Measurements from ENCODE around the gene SNX9.

SNX9 gene

DNA sequence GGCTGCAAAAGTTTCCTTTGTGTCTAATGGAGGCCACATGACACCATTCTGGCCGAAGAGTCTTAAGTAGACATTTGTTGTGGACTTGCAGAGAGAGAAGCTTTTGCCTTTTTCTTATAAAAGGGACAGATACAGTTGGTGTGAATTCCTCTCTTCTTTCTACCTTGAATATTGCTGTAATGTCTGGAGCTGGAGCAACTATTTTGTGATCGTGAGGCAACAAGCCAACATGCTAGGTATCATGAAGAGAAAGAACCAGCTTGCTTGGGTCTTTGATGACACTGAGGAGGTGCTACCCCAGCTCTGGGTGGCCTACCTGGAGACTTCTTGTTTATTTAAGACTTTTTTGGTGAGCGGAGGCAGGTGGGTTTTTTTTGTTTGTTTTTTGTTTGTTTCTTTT, 142.3 kb downstream of the SNX9 start:
- no peak overlapping the region for H3K9ac ChIP-seq (ENCODE audit: low read length)
- H3K27ac ChIP-seq (ENCODE audit: low read length, poor library complexity, severe bottlenecking) = no peak overlapping the region
- no peak overlapping the region for H3K4me3 ChIP-seq (ENCODE audit: insufficient read depth in 1 of 2, low read depth in 1 of 2, low read length in 2 of 2)
- WGBS = 93% methylated on average over 3 of the region's 3 CpGs
- no peak overlapping the region for H4K91ac ChIP-seq (ENCODE audit: low read length)
- H3K79me1 ChIP-seq (replicated peaks; ENCODE audit: low read length, poor library complexity, severe bottlenecking) = no peaks in the 10 kb centered on the region
- no peaks in the 10 kb centered on the region for H3K9me3 ChIP-seq (ENCODE audit: control insufficient read depth, low read length)
- no peak overlapping the region for H3K4me2 ChIP-seq (ENCODE audit: low read length, poor library complexity, severe bottlenecking)
- H4K8ac ChIP-seq (ENCODE audit: low read length) = no peak overlapping the region
- no peak for DNase-seq
- no peaks in the 10 kb centered on the region for H3K36me3 ChIP-seq (ENCODE audit: control insufficient read depth in 1 of 2, insufficient read depth in 2 of 2, low read depth in 1 of 2, low read length in 2 of 2)
- H2BK5ac ChIP-seq (ENCODE audit: low read depth, low read length, poor library complexity, severe bottlenecking) = no peak overlapping the region
- H2BK120ac ChIP-seq (ENCODE audit: low read depth, low read length) = no peak overlapping the region
- no peak overlapping the region for H3K23ac ChIP-seq (ENCODE audit: low read length in 2 of 2)
- no peak overlapping the region for H3K14ac ChIP-seq (ENCODE audit: low read length in 2 of 2)
- H2AFZ ChIP-seq (ENCODE audit: low read depth, low read length) = no peak overlapping the region
- no peaks in the 10 kb centered on the region for H3K27me3 ChIP-seq (ENCODE audit: control insufficient read depth in 1 of 2, insufficient read depth in 1 of 2, low read length in 2 of 2)
- H3K18ac ChIP-seq (ENCODE audit: low read depth in 1 of 2, low read length in 2 of 2) = no peak overlapping the region
- no peak overlapping the region for H2BK12ac ChIP-seq (ENCODE audit: low read length in 2 of 2)
- H3K4me1 ChIP-seq (ENCODE audit: control insufficient read depth, insufficient read depth, low read depth, low read length) = peaks cover 8% of the 10 kb centered on the region
- H3K4ac ChIP-seq (ENCODE audit: low read depth in 1 of 2, low read length in 2 of 2) = no peak overlapping the region
- no peak overlapping the region for H2AK5ac ChIP-seq (ENCODE audit: low read length, severe bottlenecking)
- no peak overlapping the region for H2BK15ac ChIP-seq (ENCODE audit: low read depth, poor library complexity, severe bottlenecking)

DNA sequence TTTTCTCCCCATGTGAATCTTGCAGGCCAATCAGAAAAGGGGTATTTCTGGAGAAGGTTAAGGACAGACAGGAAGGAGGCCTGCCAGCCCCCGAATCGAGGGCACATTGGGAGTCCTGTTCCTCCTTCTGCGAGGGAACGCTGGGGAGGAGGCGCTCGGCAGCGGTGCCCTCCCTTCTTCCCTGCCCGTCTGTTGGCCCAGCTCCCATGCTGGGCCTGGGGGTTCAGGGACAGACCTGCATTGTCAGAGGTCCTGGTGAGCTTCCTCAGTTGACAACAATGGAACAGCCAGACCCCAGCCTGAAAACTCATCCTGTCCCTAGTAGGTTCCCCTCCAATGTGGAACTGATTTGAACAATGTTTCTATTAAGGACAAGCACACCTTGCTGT, 143.5 kb downstream of the SNX9 start:
- Histone ChIP-seq H3K18ac (ENCODE audit: low read depth in 1 of 2, low read length in 2 of 2) (no peak overlapping the region), H4K91ac (ENCODE audit: low read length) (no peak overlapping the region), H3K4ac (ENCODE audit: low read depth in 1 of 2, low read length in 2 of 2) (no peak overlapping the region), H3K9me3 (ENCODE audit: control insufficient read depth, low read length) (no peaks in the 10 kb centered on the region), H2AK5ac (ENCODE audit: low read length, severe bottlenecking) (no peak overlapping the region), H3K36me3 (ENCODE audit: control insufficient read depth in 1 of 2, insufficient read depth in 2 of 2, low read depth in 1 of 2, low read length in 2 of 2) (no peaks in the 10 kb centered on the region), H3K9ac (ENCODE audit: low read length) (no peak overlapping the region), H2BK5ac (ENCODE audit: low read depth, low read length, poor library complexity, severe bottlenecking) (no peak overlapping the region), H3K4me1 (ENCODE audit: control insufficient read depth, insufficient read depth, low read depth, low read length) (peaks cover 8% of the 10 kb centered on the region), H3K27ac (ENCODE audit: low read length, poor library complexity, severe bottlenecking) (no peak overlapping the region), H2BK120ac (ENCODE audit: low read depth, low read length) (no peak overlapping the region), H3K23ac (ENCODE audit: low read length in 2 of 2) (no peak overlapping the region), H3K27me3 (ENCODE audit: control insufficient read depth in 1 of 2, insufficient read depth in 1 of 2, low read length in 2 of 2) (no peaks in the 10 kb centered on the region), H3K4me3 (ENCODE audit: insufficient read depth in 1 of 2, low read depth in 1 of 2, low read length in 2 of 2) (no peak overlapping the region), H2BK12ac (ENCODE audit: low read length in 2 of 2) (no peak overlapping the region), H3K79me1 (replicated peaks; ENCODE audit: low read length, poor library complexity, severe bottlenecking) (no peaks in the 10 kb centered on the region), H2AFZ (ENCODE audit: low read depth, low read length) (no peak overlapping the region), H4K8ac (ENCODE audit: low read length) (no peak overlapping the region), H3K14ac (ENCODE audit: low read length in 2 of 2) (no peak overlapping the region), H2BK15ac (ENCODE audit: low read depth, poor library complexity, severe bottlenecking) (no peak overlapping the region), H3K4me2 (ENCODE audit: low read length, poor library complexity, severe bottlenecking) (no peak overlapping the region)
- no peak for DNase-seq
- WGBS = 94% methylated on average over 8 of the region's 8 CpGs

DNA sequence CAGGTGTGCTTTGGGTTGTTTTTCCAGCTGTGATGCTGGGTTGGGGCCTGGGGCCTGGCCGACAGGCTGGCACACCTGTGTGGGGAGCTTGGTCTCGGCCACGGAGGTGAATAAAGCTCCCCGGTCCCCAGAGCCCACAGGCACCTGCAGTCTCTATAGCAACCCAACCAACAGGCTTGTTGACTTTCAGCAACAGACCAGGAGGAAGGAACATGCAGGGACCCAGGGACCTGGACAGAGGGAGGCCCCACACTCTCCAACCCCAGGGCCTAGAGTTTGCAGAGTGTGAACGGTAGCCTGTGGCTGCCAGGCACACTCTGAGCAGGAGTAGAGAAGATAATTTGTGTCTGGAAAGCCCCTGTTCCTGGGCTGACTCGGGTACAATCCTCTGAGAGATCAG, 144.0 kb downstream of the SNX9 start:
- H3K4me3 ChIP-seq (ENCODE audit: insufficient read depth in 1 of 2, low read depth in 1 of 2, low read length in 2 of 2) = no peak overlapping the region
- no peak overlapping the region for H3K4ac ChIP-seq (ENCODE audit: low read depth in 1 of 2, low read length in 2 of 2)
- no peak overlapping the region for H3K9ac ChIP-seq (ENCODE audit: low read length)
- H3K27me3 ChIP-seq (ENCODE audit: control insufficient read depth in 1 of 2, insufficient read depth in 1 of 2, low read length in 2 of 2) = no peaks in the 10 kb centered on the region
- no peaks in the 10 kb centered on the region for H3K9me3 ChIP-seq (ENCODE audit: control insufficient read depth, low read length)
- H2BK5ac ChIP-seq (ENCODE audit: low read depth, low read length, poor library complexity, severe bottlenecking) = no peak overlapping the region
- no peak overlapping the region for H4K91ac ChIP-seq (ENCODE audit: low read length)
- no peak overlapping the region for H4K8ac ChIP-seq (ENCODE audit: low read length)
- H2BK12ac ChIP-seq (ENCODE audit: low read length in 2 of 2) = no peak overlapping the region
- no peak overlapping the region for H2BK120ac ChIP-seq (ENCODE audit: low read depth, low read length)
- H3K27ac ChIP-seq (ENCODE audit: low read length, poor library complexity, severe bottlenecking) = no peak overlapping the region
- no peaks in the 10 kb centered on the region for H3K79me1 ChIP-seq (replicated peaks; ENCODE audit: low read length, poor library complexity, severe bottlenecking)
- peaks cover 8% of the 10 kb centered on the region for H3K4me1 ChIP-seq (ENCODE audit: control insufficient read depth, insufficient read depth, low read depth, low read length)
- H3K4me2 ChIP-seq (ENCODE audit: low read length, poor library complexity, severe bottlenecking) = no peak overlapping the region
- no peak overlapping the region for H3K14ac ChIP-seq (ENCODE audit: low read length in 2 of 2)
- H3K23ac ChIP-seq (ENCODE audit: low read length in 2 of 2) = no peak overlapping the region
- no peaks in the 10 kb centered on the region for H3K36me3 ChIP-seq (ENCODE audit: control insufficient read depth in 1 of 2, insufficient read depth in 2 of 2, low read depth in 1 of 2, low read length in 2 of 2)
- H2AK5ac ChIP-seq (ENCODE audit: low read length, severe bottlenecking) = no peak overlapping the region
- no peak for DNase-seq
- no peak overlapping the region for H3K18ac ChIP-seq (ENCODE audit: low read depth in 1 of 2, low read length in 2 of 2)
- H2BK15ac ChIP-seq (ENCODE audit: low read depth, poor library complexity, severe bottlenecking) = no peak overlapping the region
- no peak overlapping the region for H2AFZ ChIP-seq (ENCODE audit: low read depth, low read length)
- WGBS = 83% methylated on average over 5 of the region's 6 CpGs

DNA sequence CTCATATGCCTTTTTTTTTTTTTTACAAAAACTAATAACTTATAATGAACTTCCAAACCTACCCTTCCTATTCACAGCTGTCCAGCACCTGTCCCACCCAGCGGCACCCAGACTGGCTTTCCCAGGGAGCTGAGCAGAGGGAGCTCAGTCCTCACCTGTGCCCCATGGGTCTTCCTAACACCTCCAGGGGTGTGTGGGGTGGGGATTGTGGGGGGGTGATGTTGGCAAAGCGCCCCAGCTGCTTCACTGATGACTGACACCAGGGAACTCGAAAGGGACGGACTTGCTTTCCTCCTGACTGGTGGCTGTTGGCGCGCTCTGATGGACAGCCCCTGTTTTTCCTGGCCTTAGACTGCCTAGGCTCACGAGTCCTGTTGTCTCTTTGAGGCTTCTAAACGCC, 144.4 kb downstream of the SNX9 start:
- Histone ChIP-seq H3K27me3 (ENCODE audit: control insufficient read depth in 1 of 2, insufficient read depth in 1 of 2, low read length in 2 of 2) (no peaks in the 10 kb centered on the region), H2BK5ac (ENCODE audit: low read depth, low read length, poor library complexity, severe bottlenecking) (no peak overlapping the region), H4K91ac (ENCODE audit: low read length) (no peak overlapping the region), H3K23ac (ENCODE audit: low read length in 2 of 2) (no peak overlapping the region), H3K79me1 (replicated peaks; ENCODE audit: low read length, poor library complexity, severe bottlenecking) (no peaks in the 10 kb centered on the region), H3K9ac (ENCODE audit: low read length) (no peak overlapping the region), H3K4me2 (ENCODE audit: low read length, poor library complexity, severe bottlenecking) (no peak overlapping the region), H2AFZ (ENCODE audit: low read depth, low read length) (no peak overlapping the region), H4K8ac (ENCODE audit: low read length) (no peak overlapping the region), H2AK5ac (ENCODE audit: low read length, severe bottlenecking) (no peak overlapping the region), H3K18ac (ENCODE audit: low read depth in 1 of 2, low read length in 2 of 2) (no peak overlapping the region), H2BK120ac (ENCODE audit: low read depth, low read length) (no peak overlapping the region), H2BK12ac (ENCODE audit: low read length in 2 of 2) (no peak overlapping the region), H3K9me3 (ENCODE audit: control insufficient read depth, low read length) (no peaks in the 10 kb centered on the region), H3K36me3 (ENCODE audit: control insufficient read depth in 1 of 2, insufficient read depth in 2 of 2, low read depth in 1 of 2, low read length in 2 of 2) (no peaks in the 10 kb centered on the region), H3K27ac (ENCODE audit: low read length, poor library complexity, severe bottlenecking) (no peak overlapping the region), H2BK15ac (ENCODE audit: low read depth, poor library complexity, severe bottlenecking) (no peak overlapping the region), H3K4me1 (ENCODE audit: control insufficient read depth, insufficient read depth, low read depth, low read length) (peaks cover 8% of the 10 kb centered on the region), H3K4ac (ENCODE audit: low read depth in 1 of 2, low read length in 2 of 2) (no peak overlapping the region), H3K4me3 (ENCODE audit: insufficient read depth in 1 of 2, low read depth in 1 of 2, low read length in 2 of 2) (no peak overlapping the region), H3K14ac (ENCODE audit: low read length in 2 of 2) (no peak overlapping the region)
- 92% methylated on average over 6 of the region's 8 CpGs for WGBS
- no peak for DNase-seq
